ENCODE measurements around the gene KLRC2.
"Not testable (repeated sequence)": the region's sequence is repeated elsewhere in the genome, so short reads cannot be mapped to it uniquely, and the experiment has no call there.

KLRC2 gene

GRCh38 chr12:10435816-10436215, at the start of gene KLRC2:
KLRC2 (minus strand) TSS chr12:10436010; CDS start chr12:10435986, 24 bp downstream.
- peak in 1 of 2 experiments; percentile 7 for DNase-seq

- DNase-seq, result not testable (repeated sequence)
Measured at GRCh38 chr12:10481901-10482300, 46.1 kb upstream of the KLRC2 start.

- not testable (repeated sequence) for DNase-seq
Measured at GRCh38 chr12:10472808-10473207, 37.0 kb upstream of the KLRC2 start.

- no peak for DNase-seq
Measured at GRCh38 chr12:10469701-10470100, 33.9 kb upstream of the KLRC2 start.

- DNase-seq, result no peak
Measured at GRCh38 chr12:10466311-10466710, 30.5 kb upstream of the KLRC2 start.

GRCh38 chr12:10457760-10458159, 21.9 kb upstream of the KLRC2 start:
- DNase-seq, result peak in 1 of 2 experiments; percentile 6

GRCh38 chr12:10456856-10457255, 21.0 kb upstream of the KLRC2 start:
- DNase-seq, result no peak

GRCh38 chr12:10455766-10456165, 20.0 kb upstream of the KLRC2 start:
- no peak for DNase-seq

- no peak for DNase-seq
Measured at GRCh38 chr12:10454531-10454930, 18.7 kb upstream of the KLRC2 start.

- no peak for DNase-seq
Measured at GRCh38 chr12:10453156-10453555, 17.3 kb upstream of the KLRC2 start, which contains the start of gene KLRC1. KLRC1 (minus strand) TSS chr12:10453377; CDS start chr12:10451156, 2,221 bp downstream.

- DNase-seq, result no peak
Measured at GRCh38 chr12:10448236-10448635, 12.4 kb upstream of the KLRC2 start.

- DNase-seq, result not testable (repeated sequence)
Measured at GRCh38 chr12:10446052-10446451, 10.2 kb upstream of the KLRC2 start.

- not testable (repeated sequence) for DNase-seq
Measured at GRCh38 chr12:10441144-10441543, 5.3 kb upstream of the KLRC2 start.

GRCh38 chr12:10439608-10440274, 3.9 kb upstream of the KLRC2 start:
- peak; percentile 76 to 81 for DNase-seq

GRCh38 chr12:10437601-10438000, 1.8 kb upstream of the KLRC2 start:
- DNase-seq, result not testable (repeated sequence)

GRCh38 chr12:10430623-10431022, 5.2 kb downstream of the KLRC2 start:
- DNase-seq, result not testable (repeated sequence)

- not testable (repeated sequence) for DNase-seq
Measured at GRCh38 chr12:10425938-10426337, 9.9 kb downstream of the KLRC2 start.

- peak in 1 of 2 experiments; percentile 30 for DNase-seq
Measured at GRCh38 chr12:10424260-10424899, 11.4 kb downstream of the KLRC2 start.

GRCh38 chr12:10422159-10422558, 13.7 kb downstream of the KLRC2 start:
- DNase-seq, result not testable (repeated sequence)

- DNase-seq, result not testable (repeated sequence)
Measured at GRCh38 chr12:10420334-10420733, 15.5 kb downstream of the KLRC2 start, which contains the start of gene KLRC3. KLRC3 (minus strand) TSS chr12:10420595; CDS start chr12:10420550, 45 bp downstream.

- peak; percentile 24 to 25 for DNase-seq
Measured at GRCh38 chr12:10409392-10409791, 26.4 kb downstream of the KLRC2 start, which contains the start of gene KLRC4. KLRC4 (minus strand) TSS chr12:10409757; CDS start chr12:10409575, 182 bp downstream.

GRCh38 chr12:10408842-10409241, 27.0 kb downstream of the KLRC2 start:
- DNase-seq, result peak in 1 of 2 experiments; percentile 6

- DNase-seq, result no peak
Measured at GRCh38 chr12:10406725-10407124, 29.1 kb downstream of the KLRC2 start.

- no peak for DNase-seq
Measured at GRCh38 chr12:10405294-10405693, 30.5 kb downstream of the KLRC2 start.

All from NCI-H526 (cell line).